NB4 (cell line): Measurements from ENCODE around the gene CAMKMT.
"Not testable (repeated sequence)": the region's sequence is repeated elsewhere in the genome, so short reads cannot be mapped to it uniquely, and the experiment has no call there.

Experiments used
- DNase-seq: peaks from one replicate; pipeline ENCODE4 v3.0.0; 2010; ENCODE audit warnings: low read depth
- H3K4me3 ChIP-seq: one replicate; pipeline ENCODE4 v1.5.1; 2011; ENCODE audit warnings: mild to moderate bottlenecking, low read depth, low read length, moderate library complexity
- MYC ChIP-seq: IDR thresholded peaks from 2 replicates; pipeline ENCODE4 v1.6.1; 2011; ENCODE audit warnings: low read depth, low read length
- POLR2A ChIP-seq: IDR thresholded peaks from 2 replicates; pipeline ENCODE4 v1.6.1; 2011; ENCODE audit warnings: mild to moderate bottlenecking; ENCODE audit not compliant: insufficient read length; ENCODE audit errors: extremely low read depth
- TF ChIP-seq, protein P1 (sequence below): IDR thresholded peaks from one replicate; pipeline ENCODE4 v1.5.1; 2012; ENCODE audit warnings: low read depth, low read length
- TF ChIP-seq, protein P2 (sequence below): IDR thresholded peaks from 2 replicates; pipeline ENCODE4 v1.6.1; 2011; ENCODE audit warnings: low read depth, low read length

Gene CAMKMT

DNA sequence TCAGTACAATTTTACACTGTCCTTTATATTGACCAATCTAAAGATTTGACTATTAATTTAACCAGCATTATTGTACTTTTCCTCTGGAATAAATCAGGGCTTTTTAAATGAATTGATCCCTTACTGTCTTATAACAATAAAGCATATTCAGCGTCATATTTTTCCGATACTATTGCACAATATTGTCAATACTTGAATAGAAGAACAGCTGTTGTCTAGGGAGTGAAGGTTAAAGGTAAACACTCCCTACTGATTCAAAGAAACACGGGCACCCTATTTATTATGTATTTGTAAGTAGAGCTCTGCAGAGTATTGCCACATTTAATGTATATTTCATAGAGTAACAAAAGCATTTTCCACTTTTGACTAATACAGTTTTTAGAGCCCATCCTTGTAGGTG is 134.4 kb downstream of the CAMKMT start:
- H3K4me3 ChIP-seq = no peak overlapping the region
- TF ChIP-seq, protein P1, sequence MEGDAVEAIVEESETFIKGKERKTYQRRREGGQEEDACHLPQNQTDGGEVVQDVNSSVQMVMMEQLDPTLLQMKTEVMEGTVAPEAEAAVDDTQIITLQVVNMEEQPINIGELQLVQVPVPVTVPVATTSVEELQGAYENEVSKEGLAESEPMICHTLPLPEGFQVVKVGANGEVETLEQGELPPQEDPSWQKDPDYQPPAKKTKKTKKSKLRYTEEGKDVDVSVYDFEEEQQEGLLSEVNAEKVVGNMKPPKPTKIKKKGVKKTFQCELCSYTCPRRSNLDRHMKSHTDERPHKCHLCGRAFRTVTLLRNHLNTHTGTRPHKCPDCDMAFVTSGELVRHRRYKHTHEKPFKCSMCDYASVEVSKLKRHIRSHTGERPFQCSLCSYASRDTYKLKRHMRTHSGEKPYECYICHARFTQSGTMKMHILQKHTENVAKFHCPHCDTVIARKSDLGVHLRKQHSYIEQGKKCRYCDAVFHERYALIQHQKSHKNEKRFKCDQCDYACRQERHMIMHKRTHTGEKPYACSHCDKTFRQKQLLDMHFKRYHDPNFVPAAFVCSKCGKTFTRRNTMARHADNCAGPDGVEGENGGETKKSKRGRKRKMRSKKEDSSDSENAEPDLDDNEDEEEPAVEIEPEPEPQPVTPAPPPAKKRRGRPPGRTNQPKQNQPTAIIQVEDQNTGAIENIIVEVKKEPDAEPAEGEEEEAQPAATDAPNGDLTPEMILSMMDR = no peak
- TF ChIP-seq, protein P2, sequence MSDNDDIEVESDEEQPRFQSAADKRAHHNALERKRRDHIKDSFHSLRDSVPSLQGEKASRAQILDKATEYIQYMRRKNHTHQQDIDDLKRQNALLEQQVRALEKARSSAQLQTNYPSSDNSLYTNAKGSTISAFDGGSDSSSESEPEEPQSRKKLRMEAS = no peak
- TF ChIP-seq MYC (no peak), POLR2A (no peak)
- DNase-seq = no peak

DNA sequence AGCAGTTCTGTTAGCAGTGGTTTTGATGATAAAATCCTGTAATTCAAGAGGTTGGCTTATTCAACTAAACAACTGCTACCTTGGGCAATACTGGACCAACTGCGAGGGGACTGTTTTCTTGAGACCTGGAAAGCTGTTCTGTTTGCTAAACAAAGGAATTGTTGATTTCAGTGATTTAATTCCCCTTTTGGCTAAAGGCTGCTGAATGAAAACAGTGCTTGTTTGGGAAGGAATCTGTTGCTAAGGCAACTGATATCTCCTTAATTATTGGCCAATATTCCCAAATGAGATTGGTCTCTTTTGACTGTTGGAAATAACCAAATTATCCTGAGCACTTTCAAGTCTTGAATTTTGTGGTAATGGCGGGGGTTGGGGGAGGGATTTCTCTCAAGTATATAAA is 136.8 kb downstream of the CAMKMT start:
- TF ChIP-seq, protein P1 = no peak
- no peak for TF ChIP-seq MYC
- no peak overlapping the region for H3K4me3 ChIP-seq
- DNase-seq = no peak

DNA sequence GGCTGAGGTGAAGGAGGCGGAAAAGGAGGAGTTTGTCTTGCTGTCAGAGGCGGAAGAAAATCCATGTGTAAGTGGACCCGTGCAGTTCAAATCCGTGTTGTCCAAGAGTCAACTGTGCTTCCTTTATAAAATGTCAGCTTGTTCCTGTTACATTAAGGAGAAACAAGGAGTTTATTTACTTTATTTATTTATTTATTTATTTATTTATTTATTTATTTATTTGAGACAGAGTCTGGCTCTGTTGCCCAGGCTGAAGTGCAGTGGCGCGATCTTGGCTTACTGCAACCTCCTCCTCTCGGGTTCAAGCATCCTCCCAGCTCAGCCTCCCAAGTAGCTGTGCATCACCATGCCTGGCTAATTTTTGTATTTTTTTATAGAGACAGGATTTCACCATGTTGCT is 143.9 kb downstream of the CAMKMT start:
- DNase-seq, H3K4me3 ChIP-seq: not testable (repeated sequence)

DNA sequence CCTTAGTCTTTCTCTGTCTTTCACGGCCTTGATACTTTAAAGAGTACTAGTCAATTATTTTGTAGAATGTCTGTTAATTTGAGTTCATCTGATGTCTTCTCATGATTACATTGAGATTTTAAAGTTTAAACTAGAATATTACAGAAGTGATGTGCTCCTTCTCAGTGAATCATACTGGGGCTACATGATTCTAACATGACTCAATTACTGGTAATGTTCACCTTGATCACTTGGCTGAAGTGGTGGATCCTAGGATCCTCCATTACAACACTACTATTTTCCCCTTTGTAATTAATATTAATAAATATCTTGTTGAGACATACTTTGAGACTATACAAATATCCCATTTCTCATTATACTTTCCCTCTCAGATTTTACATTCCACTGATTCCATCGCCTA is 148.5 kb downstream of the CAMKMT start:
- DNase-seq = no peak
- H3K4me3 ChIP-seq = no peak overlapping the region
- TF ChIP-seq, protein P2 = no peak
- TF ChIP-seq, protein P1 = no peak
- no peak for TF ChIP-seq MYC
- TF ChIP-seq POLR2A = no peak

DNA sequence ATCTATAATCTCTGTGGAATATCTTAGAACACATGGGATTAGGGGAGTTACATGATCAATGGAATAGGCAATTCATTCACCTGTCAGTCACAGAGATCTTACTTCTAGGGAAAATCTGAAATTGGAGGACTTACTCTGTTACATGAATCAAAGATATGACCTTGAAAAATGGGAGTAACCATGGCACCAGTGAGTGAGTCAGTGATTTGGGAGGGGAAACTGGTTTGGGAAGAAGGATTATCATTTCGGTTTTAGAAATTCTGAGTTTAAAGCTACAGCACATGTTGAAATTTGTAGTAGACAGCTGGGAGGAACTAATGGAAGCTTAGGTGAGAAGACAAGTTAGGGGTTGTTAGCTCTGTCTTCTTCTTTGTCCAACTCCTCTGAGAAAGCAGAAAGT is 153.7 kb downstream of the CAMKMT start:
- H3K4me3 ChIP-seq = no peak overlapping the region

DNA sequence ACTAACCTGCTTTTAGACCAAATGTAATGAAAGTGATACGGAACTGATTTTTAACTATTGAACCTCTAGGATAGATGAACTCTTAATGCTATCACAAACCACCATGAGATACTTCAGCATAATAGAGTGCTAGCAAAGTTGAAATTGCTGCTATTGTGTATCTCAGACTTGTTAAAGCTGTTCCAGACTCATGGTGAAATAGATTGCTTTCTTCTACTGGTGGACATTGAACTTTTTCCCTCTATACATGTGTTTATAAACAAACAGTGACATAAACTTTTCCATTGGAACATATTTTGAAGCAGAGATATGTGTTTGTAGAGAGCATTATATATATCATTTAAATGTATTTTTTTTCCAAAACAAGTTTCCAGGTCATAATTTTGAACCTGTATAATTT is 157.3 kb downstream of the CAMKMT start:
- no peak for TF ChIP-seq MYC
- TF ChIP-seq, protein P2 = no peak
- TF ChIP-seq, protein P1 = no peak
- TF ChIP-seq POLR2A = no peak

More for the DNA sequence above, 153.7 kb downstream of the CAMKMT start:
- TF ChIP-seq POLR2A (no peak), MYC (no peak)
- TF ChIP-seq, protein P2 = no peak
- TF ChIP-seq, protein P1 = no peak
- DNase-seq = no peak

More for the DNA sequence above, 157.3 kb downstream of the CAMKMT start:
- DNase-seq = no peak
- no peak overlapping the region for H3K4me3 ChIP-seq
